ENCODE results near the gene TMEM266.

TMEM266 gene

DNA sequence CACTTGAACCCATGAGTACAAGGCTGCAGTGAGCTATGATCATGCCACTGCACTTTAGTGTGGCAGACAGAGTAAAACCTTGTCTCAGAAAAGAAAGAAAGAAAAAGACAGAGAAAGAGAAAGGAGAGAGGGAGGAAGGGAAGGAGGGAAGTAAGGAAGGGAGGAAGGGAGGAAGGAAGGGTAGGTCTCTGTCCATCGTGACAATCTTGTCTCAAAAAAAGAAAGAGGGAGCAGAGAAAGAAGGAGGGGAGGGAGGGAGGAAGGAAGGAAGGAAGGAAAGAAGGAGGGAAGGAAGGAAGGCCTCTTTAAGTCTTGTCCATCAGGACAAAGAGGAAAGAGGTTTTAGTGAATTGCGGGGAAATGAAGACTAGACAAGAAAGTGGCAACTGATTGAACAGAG is 129.3 kb downstream of the TMEM266 start:
- no peak for DNase-seq

DNA sequence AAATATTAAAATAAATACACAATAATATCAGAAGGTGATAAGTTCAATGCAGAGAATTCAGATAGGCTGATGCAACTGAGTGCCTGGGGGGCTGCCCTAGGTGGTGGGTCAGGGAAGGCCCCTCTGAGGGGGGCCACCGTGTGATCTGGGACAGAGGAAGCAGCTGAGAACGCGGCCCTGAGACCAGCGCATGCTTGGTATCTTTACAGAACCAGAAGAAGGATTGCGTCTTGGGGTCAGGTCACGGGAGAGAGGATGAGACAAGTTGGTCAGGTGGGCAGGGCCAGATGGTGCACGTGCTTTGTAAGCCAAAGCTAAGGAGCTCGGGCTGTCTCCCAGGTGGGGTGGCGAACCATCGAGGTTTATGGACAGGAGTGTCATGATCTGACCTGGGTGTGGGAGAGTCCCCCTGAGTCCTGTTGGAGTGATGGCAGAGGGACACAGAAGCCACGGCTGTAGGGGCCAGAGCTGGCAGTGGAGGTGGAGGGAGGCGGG is 130.3 kb downstream of the TMEM266 start:
- DNase-seq, result no peak

DNA sequence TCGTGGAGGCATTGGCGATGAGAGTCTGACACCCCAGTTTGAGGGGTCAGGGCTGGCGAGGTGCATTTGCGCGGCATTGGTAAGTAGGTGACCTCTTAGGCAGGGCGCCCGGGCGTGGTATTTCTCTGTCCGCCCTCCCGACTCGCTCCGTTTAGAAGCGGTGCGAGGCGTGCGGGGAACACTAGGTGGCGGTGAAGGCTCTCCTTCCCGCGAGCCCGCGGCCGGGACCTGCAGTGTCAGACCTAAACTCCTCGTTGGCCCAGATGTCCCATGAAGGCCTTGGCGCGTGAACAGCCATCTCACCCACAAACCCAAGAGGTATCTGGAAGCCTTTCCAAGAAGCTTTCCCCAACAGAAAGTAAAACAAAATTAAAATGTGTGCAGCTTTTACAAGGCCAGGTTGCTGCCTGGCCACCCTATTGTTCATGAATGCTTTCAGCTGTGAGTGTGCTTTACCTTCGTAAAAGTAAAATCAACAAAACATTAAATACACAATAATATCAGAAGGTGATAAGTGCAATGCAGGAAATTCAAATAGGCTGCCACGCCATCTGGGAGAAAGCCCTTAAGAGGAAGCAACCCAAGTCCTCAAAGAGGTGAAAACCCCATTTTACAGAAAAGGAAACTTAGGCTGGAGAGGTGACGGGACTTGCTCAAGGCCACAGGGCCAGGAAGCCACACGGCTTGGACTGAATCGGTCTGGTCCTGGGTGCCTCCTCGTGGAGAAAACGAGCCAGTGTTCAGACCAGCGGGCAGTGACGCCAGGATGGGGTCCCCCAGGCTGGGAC is 131.2 kb downstream of the TMEM266 start:
- DNase-seq, result peak; percentile 26

DNA sequence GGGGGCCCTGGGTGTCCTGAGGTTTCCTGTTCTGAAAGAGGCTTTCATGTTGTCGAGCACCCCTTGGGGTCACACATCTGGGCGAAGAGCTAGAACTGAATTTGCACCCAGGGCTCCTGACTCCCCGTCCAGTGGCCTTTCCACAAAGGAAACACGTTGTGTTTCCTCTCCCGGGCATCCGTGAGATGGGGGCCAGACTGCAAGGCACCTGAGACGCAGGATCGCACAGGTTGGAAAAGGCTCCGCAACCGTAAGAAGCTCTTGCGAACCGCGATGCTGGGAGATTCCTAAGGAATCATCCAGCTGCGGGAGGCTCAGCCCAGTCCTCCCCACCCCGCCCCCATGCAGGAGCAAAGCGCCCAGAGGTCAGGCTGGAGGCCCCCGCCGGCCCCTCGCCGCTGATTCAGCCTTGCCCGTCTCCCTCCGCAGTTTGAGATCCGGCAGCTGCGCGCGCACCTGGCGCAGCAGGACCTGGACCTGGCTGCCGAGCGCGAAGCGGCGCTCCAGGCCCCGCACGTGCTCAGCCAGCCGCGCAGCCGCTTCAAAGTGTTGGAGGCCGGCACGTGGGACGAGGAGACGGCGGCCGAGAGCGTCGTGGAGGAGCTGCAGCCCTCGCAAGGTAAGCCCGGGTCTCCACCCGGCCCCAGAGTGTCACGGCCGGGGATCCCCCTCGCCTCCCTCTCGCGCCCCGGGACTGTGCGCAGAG is 131.9 kb downstream of the TMEM266 start:
- DNase-seq, result no peak

DNA sequence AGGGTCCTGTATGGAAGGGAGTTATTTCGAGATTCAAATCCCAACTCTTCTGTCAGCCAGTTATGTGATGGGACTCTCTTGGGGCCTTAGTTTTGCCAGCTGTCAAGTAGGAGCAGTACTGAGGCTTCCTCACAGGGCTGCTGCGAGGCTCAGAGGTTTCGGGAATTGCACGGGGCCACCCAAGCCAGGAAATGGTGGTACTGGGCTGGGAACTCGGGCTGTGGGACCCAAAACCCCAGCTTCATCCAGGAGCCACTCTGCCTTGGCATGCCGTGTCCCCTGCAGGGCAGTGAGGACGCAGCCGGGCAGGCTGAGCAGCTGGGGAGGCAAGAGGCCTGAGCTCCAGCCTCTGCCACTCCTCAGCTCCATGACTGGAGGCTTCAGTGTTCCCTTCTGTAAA is 132.9 kb downstream of the TMEM266 start:
- no peak for DNase-seq

DNA sequence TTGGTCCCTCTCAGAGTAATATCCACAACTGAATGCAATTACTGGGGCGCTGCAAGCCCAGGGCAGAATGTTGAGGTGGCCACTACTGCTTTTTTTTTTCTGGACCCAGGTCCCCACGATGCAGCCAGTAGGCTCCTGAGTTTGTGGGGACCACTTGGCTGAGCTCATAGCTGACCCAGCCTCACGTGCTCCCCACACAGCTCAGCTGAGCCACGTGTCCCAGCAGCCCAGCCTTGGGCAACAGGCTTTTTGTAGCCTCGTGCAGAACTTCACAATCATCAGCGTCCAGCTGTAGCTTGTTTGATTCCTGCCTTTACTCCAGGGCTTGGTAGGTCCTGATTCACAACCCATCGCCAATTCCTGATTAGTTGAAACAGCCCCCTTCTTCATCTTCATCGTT is 134.1 kb downstream of the TMEM266 start:
- DNase-seq, result no peak

DNA sequence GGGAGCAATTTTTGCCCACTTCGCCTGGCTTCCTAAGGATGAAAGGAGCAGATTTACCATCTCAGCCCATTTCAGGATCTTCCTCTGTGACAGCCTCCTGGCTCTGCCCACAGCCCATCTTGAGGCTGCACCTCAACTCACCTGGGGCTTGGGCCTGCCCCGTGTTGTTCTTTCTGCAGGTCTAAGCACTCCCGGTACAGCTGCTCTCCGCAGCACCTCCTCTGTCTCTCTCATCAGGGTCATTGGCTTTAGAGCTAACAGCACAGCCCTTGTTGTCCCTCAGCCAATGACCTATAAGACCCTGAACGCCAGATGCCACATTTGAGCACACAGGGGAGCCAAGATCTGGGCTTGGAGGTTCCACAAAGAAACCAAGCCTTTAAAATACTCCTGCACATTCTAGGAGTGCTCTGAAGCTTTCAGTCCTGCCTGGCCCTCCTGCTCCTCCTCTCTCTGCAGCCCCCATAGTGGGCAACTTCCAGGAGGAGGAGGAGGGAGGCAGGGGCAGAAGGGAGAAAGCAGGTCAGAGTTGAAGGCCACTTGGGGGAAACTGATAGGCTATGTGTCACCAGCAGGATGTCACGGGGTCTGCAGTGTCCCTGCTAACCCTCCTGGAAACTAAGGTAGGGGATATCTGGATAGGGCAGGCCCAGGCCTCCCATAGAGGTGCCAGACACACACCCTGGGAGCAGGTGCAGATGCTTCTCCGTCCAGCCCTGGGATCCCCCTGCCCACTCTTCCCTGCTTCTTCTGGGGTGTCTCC is 135.9 kb downstream of the TMEM266 start:
- no peak for DNase-seq

DNA sequence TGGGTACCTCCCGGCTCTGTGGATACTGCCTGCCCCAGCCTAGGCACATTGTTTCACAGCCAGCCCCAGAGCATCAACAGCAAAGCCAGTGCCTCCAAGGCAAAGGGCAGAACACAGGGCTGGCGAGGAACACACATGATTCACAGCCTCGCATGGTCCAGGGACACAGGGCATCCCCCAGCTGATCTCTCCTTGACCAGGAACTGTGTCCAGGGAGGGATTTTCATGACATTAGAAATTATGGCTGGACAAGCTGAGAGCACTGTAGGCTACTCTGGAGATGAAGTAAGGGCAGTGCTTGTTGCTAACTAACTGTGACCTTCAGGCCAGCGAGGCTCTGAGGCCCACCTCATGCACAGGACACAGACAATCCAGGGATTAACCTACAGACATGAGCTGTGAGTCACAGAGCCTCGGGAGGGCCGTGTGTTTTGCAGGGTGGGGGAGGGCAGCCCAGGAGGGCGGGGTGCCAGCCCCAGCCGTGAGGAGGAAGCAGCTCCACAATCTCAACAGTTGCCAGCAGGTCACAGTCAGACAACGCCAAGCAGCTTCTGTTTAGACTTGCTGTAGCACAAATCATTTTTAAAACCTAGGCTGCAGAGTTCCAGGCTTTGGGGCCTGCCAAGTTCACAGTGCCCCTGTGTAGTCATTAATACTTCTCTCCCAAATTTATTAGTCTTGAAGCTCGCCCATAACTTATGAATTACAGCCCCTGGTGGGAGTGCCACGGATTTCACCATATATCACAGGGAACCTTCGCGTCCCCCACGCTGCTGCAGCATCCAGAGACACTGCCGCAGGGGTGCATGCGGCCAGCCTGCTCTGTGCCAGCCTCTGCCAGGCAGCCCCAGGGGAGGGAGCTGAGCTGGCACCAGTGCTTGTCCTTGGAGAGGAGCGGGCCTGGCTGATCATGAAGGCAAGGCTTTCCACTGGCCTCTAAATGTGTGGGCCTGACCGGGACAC is 136.8 kb downstream of the TMEM266 start:
- no peak for DNase-seq

DNA sequence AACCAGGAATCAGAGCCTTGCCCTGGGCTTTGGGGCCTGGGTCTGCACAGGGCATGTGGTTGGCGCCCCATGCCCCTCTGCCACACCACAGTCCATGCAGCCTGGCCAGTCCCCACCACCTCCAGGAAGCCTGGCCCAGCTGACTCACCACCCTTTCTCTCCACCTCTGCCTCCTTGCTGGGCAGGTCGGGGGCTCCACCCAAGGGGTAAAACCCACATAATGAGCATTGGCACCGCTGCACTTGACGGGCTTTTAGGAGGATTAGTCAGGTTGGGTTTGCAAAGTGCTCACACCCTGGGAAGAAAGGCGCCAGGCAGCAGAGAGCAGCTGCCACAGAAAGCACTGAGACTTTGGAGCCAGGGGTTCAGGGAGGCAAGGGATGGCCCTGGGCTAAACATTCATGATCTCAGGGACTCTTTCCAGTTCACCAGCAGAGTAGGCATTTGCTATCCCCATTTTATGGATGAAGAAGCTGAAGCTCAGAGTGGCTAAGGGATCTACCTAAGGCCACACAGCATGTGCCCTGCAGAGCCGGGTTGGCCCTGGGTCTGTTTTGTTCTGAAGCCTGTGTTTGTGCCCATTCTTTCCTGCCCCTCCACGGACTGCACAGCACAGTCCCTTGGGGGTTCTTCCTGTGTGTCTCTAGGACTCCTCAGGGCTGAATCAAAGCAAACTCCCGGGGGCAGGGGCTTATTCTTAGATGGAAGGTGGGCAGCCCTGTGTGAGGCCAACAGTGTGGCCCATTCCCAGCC is 138.1 kb downstream of the TMEM266 start:
- DNase-seq, result no peak

DNA sequence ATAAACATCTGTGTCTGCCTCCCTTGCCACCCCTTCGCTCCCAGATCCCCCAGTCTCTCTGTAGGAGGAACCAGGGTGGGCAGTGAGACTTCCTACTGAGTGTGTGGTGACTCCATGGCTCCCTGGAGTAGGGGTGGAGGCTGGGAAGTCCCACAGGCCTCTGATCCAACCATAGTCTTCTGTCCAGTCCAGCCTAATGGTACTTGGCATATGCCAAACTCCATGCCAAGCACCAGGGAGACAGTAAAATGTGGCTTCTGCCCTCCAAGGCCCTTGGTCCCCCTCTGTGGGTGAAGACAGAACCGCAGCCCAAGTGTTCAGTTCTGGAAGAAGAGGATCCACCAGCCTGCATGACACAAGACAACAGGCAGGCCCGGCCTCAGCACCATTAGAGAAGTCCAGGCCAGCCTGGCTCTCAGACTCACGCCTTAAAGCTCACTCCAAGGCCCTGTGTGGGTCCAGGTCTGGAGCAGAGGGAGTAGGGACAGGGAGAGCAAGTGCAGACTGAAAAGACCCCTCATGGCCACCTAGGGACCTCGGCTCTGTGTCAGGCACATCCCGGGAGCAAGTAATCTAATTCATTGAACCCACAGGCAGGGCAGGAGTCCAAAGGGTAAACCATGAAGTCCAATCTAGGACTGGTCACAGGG is 138.8 kb downstream of the TMEM266 start:
- DNase-seq, result no peak

DNA sequence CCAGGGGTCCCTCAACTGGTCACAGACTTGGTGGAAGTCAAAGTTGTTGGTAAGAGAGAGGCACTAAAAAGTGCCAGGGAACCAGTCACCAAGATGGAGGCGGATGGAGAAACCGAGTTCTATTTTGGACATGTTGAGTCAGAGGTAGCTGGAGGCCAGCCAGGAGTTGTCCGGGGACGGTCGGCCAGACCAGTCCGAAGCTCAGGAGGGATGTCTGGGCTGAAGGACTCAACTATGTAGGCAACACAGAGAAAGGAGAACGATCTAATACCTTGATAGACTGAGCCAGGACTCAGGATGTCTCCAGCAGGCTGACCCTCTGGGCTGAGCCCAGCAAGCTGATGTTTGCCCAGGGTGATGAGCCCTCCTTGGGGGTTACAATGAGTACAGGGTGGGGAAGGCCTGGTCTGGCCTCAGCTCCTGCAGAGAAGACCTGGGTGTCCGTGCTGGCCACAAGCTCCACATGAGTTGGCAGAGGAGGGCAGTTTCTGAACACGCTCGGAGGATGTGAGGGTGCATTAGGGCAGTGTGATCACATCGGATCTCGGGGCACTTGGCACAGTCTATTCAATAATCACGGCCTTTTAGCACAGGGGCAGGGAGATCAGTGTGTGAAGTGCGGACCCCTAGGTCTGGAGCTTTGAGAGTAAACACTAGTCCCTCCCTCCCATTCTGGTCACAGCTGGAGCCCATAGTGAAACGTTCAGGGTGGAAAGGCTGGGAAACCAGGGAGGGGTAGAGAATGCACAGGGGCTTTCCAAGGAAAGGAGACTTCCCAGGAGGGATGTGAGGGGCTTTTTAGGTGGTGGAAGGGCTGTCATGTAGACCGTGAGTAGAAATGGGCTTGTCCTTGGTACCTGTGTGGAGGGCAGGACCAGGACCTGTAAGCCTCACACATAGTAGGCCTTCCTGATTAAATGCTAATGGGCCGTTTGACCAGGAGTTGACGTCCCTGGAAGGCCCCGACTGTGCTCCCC is 139.6 kb downstream of the TMEM266 start:
- DNase-seq, result no peak

DNA sequence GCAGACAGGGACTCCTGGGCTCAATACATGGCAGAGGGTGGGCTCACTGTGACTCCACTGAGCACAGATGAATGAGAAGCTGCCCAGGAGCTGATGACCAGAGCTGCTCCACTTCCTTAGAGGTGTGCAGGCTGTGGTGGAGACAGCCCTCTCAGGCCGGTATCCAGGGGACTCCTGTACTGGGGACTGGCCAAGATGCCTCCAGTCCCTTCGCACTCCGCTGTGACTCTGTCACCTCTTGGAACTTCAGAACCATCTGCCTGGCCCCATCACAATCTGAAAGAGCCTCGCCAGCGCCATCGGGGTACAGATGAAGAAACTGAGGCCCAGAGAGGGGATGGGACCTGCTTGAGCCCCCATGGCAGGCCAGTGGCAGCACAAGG is 140.3 kb downstream of the TMEM266 start:
- no peak for DNase-seq

DNA sequence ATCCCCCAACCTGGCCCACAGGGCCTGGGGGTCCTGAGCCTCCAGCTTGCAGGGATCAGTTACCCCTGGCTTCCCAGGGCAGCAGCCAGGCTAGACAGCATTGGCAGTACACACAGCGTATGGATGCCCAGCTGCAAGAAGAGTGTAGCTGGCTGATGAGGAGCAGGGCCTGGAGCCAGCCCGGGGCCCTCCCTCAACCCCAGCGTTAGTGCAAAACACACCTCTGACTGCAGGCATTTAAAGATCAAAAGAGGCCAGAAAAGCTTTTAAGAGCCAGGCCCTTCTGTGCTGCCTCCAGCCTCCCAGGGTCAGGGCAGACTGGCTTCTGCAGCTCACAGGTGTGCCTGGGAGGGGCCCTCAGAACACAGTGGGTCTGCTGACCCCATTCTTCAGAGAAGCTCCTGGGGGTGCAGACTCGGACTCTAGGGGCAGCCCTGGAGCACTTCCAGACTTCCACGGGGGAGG is 140.9 kb downstream of the TMEM266 start:
- DNase-seq, result no peak

DNA sequence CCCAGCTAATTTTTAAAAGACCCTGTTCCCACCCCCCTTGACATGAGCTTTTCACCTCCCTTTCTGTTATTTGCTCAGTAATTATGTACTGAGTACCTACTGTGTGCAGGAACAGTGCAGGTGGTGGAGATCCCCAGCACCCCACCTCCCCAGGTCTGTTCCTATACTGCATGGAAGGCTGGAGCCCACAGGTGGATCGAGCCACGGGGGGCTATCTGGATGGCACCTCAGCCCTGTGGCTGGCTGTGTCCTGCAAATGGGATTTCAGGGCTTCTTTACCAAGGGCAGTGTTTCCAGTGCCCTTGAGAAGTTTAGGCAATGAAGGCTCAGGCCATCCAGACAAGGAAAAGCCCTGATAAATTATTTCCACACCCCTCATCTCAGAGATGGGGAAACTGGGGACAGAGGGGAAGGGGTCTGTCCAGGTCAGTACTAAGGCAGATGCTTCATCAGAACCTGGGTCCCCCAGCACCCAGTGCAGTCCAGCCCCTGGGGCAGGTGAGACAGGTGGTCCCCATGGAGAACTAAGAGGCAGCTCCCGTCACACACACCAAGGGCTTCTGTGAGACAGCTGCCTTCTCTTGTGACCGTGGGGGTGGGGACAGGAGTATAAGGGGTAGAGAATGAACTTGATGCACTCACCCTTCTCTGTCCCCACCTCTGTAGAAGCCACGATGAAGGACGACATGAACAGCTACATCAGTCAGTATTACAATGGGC is 141.9 kb downstream of the TMEM266 start:
- DNase-seq, result no peak

DNA sequence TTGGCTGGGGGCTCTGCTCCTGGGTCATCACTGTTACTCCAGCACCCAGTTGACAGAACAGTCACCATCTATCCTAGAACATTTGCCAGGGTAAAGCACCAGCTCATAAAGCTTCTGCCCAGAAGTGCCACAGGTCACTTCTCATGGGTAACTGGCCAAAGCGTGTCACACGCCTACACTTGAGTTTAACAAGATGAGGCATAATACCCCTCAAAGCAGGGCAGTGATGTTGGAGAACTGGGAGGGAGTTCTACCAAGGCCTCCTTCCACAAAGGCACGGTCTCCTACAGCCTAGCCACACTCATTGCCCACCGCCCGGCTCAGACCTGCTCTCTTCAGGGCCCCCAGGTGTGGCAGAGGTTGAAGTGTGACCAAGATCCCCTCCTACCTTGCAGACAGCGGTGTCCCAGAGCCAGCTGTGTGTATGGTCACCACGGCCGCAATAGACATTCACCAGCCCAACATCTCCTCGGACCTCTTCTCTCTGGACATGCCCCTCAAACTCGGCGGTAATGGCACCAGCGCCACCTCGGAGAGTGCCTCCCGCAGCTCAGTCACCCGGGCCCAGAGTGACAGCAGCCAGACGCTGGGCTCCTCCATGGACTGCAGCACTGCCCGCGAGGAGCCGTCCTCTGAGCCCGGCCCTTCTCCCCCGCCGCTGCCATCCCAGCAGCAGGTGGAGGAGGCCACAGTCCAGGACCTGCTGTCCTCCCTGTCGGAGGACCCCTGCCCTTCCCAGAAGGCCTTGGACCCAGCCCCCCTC is 143.7 kb downstream of the TMEM266 start:
- DNase-seq, result no peak

DNA sequence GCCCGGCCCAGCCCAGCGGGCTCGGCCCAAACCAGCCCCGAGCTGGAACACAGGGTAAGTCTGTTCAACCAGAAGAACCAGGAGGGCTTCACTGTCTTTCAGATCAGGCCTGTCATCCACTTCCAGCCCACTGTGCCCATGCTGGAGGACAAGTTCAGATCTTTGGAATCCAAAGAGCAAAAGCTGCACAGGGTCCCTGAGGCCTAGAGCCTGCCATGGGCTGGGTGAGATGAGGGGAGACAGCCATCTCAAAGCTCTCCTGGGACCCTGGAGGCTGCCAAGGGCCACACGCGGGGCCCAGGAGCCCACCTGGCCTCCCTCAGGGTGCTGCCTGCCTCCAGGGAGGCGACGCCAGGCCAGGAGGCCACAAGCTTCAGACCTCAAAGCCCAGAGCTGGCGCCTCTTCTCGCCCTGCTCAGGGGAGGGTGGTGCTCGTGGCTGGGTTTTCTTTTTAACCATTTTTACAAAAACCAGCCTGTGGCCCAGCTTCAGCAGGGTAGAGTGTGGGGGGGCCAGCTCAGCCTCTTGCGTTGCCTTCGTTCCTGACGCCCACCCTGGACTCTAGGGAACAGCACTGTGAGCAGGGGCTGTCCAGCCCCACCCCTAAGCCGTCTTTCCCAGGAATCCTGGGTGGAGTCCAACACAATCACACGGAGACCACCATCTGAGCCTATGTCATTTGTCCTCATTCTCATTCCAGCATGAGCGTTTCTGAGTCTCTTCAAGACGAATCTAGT is 144.5 kb downstream of the TMEM266 start:
- DNase-seq, result no peak

DNA sequence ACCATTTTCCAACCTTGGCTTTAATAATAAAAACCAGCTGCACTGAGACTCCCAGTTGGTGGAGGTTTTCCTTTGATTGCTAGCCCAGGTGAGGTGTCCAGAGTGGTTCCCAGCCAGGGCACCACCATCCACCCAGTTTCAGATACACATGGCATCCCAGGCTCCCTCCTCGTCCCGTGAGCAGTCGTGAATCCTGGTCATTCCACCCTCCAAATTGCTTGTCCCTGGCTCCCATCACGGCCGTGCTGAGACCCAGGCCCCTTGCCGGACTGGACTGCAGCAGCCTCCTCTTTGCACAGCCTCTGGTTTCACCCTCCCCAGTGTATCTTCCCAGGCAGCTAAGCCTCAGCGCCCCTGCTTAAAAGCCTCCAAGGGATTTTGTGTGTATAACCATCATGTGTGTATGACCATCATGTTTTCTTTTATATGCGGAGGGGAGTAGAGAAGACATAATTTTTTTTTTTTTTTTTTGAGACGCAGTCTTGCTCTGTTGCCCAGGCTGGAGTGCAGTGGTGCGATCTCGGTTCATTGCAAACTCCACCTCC is 145.2 kb downstream of the TMEM266 start:
- no peak for DNase-seq
